DMS79 (cell line): Measurements from ENCODE around the gene CTBP1.

Experiments used
- DNase-seq: peaks from one replicate; lab custom pipeline; 2025; lab: John Stamatoyannopoulos, UW

Gene CTBP1

GRCh38 chr4:1283711-1284110, 34.8 kb upstream of the CTBP1 start:
- DNase-seq = no peak

GRCh38 chr4:1279253-1279652, 30.3 kb upstream of the CTBP1 start:
- DNase-seq = no peak

DNA sequence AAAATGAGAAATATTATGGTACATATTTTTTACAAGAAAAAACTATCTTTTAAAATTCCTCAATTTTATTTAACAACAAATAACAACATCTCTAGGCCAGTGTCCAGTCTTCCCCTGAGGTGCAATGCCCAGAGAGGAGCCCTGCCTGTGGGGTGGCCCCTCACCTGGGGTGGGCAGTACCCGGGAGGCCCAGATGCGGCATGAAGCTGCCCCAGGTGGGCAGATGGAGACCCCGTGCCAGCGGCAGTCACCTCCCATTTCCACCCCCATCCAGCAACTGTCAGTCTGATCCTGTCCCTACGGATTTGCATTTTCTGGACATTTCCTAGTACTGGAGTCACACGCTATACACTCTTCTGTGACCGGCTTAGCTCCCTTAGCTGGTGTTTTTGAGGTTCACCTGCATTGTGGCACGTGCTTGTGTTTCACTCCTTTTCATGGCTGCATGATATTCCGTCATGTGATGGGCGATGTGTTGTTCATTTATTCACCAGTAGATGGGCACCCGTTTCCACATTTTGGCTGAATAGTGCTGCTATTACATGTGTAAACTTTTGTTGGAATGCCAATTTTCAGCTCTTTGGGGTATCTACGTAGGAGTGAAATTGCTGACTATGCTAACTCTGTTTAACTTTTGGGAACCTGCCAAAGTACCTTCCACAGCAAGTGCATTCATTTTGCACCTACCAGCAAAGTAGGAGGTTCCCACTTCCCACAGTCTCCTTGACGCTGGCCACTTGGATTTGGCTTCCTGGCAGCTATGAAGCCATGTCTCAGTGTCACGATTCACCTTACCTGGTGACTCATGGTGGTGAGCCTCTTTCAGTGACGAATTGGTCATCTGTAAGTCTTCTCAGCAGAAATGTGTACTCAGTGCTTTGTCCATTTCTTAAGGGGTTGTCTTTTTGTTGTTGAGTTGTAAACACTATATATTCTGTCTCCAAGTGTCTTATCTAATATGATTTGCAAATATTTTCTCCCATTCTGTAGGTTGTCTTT, 29.0 kb upstream of the CTBP1 start:
- no peak for DNase-seq

- no peak for DNase-seq
These were observed 28.1 kb upstream of the CTBP1 start for GRCh38 chr4:1276984-1277383.

DNA sequence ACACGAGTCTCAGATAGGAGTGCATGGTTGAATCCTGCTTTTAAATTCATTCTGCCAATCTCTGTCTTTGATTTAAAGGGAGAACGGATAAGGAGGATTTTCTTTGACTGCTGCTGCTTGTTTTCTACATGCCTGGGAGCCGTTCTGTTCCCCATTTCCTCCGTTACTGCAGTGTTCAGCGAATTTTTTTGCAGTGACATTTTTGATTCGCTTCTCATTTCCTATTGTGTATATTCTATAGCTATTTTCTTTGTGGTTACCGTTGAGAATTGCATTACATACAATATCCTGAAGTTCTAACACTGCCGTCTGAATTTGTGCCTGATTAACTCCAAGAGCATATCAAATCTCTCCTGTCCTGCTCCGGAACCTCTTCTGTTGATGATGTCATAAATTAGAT, 25.9 kb upstream of the CTBP1 start:
- no peak for DNase-seq

- no peak for DNase-seq
These were observed 22.8 kb upstream of the CTBP1 start for GRCh38 chr4:1271686-1272085.

- no peak for DNase-seq
These were observed 20.3 kb upstream of the CTBP1 start for GRCh38 chr4:1269209-1269608.

DNA sequence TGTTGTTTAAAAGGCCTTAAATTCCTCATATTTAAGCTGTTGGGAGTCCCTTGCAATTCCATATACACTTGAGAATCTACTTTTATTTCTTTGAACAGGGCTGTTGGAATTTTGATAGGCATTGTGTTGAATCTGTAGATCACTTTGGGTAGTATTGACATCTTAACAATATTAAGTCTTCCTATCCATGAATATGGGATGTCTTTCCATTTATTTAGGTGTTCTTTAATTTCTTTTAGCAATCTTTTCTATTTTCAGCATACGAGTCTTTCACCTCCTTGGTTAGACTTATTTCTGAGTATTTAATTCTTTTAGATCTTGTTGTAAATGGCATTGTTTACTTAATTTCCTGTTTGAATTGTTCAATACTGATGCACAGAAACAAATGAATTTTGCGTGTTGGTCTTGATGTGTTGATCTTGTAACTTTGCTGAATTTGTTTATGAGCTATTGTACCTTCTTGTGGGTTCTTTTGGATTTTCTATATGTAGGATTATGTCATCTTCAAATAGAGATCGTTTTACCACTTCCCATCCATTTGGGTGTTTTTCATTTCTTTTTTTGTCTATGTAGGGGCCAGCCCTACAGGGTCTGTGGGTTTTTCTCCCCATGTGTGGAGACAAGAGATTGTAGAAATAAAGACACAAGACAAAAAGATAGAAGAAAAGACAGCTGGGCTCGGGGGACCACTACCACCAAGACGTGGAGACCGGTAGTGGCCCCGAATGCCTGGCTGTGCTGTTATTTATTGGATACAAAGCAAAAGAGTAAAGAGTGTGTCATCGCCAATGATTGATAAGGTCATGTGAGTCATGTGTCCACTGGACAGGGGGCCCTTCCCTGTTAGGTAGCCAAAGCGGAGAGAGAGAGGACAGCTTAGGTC, 18.2 kb upstream of the CTBP1 start:
- no peak for DNase-seq

- DNase-seq = no peak
These were observed 16.4 kb upstream of the CTBP1 start for GRCh38 chr4:1265351-1265750.

- no peak for DNase-seq
These were observed 16.0 kb upstream of the CTBP1 start for GRCh38 chr4:1264942-1265341.

GRCh38 chr4:1261107-1261928, 12.4 kb upstream of the CTBP1 start:
- no peak for DNase-seq

- DNase-seq = no peak
These were observed 11.6 kb upstream of the CTBP1 start for GRCh38 chr4:1260418-1261106.

DNA sequence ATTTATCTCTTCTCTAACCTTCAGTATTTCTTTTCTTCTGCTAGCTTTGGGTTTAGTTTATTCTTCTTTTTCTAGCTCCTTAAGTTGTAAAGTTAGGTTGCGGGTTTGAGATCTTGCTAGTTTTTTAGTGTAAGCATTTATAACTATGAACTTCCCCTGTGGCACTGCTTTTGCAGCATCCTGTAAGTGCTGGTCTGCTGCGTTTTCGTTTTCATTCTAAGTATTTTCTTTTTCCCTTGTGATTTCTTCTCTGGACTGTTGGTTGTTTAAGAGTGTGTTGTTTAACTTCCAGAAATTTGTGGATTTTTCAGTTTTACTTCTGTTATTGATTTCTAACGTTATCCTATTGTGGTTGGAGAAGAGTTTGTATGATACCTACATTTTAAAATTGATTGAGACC, 11.0 kb upstream of the CTBP1 start:
- DNase-seq = no peak

DNA sequence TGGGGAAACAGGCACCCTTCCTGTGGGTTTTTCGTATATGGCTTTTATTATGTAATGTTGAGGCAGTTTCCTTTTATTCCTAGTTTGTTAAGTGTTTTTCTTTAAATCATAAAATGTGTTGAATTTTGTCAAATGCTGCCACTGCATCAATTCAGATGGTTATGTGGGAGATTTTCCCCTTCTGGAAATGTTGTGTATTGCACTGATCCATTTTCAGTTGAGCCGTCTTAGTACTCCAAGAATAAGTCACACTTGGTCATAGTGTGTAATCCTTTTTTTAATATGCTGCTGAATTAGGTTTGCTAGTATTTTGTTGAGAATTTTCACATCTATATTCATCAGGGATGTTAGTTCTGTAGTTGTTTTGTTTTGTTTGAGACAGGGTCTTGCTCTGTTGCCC, 9.5 kb upstream of the CTBP1 start:
- DNase-seq = no peak

GRCh38 chr4:1255699-1256098, 6.8 kb upstream of the CTBP1 start:
- no peak for DNase-seq

DNA sequence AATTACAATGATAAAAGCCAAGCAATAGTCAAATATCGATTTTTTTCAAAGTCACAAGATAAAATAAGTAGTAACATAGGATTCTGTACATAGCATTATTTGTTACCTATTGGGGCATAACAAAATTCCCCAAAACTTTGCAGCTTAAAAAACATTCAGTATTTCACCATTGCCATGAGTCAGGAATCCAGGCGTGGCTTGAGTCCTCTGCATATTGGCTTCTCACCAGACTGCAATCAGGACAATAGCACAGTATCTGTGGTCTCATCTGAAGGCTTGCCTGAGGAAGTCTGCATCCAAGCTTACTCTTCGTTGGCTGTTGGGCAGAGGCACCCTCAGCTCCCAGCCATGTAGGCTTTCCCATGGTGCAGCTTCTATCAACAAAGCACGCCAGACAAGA, 6.2 kb upstream of the CTBP1 start:
- DNase-seq = no peak

GRCh38 chr4:1253831-1254230, 4.9 kb upstream of the CTBP1 start:
- DNase-seq = no peak

- no peak for DNase-seq
These were observed 4.1 kb upstream of the CTBP1 start for GRCh38 chr4:1252928-1253492.

GRCh38 chr4:1251773-1252066, 2.8 kb upstream of the CTBP1 start:
- no peak for DNase-seq

GRCh38 chr4:1250921-1251772, 2.2 kb upstream of the CTBP1 start:
- DNase-seq = no peak

GRCh38 chr4:1250527-1250812, 1.5 kb upstream of the CTBP1 start:
- DNase-seq = no peak
